Neural progenitor cell (in vitro differentiated cells): Measurements from ENCODE around the gene SPP2. TPM values are rescaled to one million over a fixed set of nuclear protein-coding genes. Genes with fewer than 3 reads are reported as not detected.

Experiments used
- DNase-seq: peaks from one replicate; pipeline ENCODE4 v3.0.0-alpha.2; 2016; ENCODE audit warnings: low spot score
- H2AFZ ChIP-seq: fragments of 200-600 bp; sonication (generic); replicated peaks from 2 replicates; pipeline ENCODE4 v1.6.1; 2016; ENCODE audit warnings: antibody characterized with exemption
- H3F3A ChIP-seq: fragments of 200-600 bp; sonication (generic); 2 replicates; pipeline ENCODE4 v1.6.1; 2016; ENCODE audit warnings: antibody characterized with exemption, low read depth
- H3K27ac ChIP-seq: fragments of 200-600 bp; sonication (generic); 2 replicates; pipeline ENCODE4 v1.5.1; 2016; ENCODE audit warnings: mild to moderate bottlenecking
- H3K27me3 ChIP-seq: fragments of 200-600 bp; sonication (generic); 2 replicates; pipeline ENCODE4 v1.6.1; 2016; ENCODE audit warnings: mild to moderate bottlenecking, moderate library complexity
- H3K36me3 ChIP-seq: fragments of 200-600 bp; sonication (generic); 2 replicates; pipeline ENCODE4 v1.5.1; 2016
- H3K4me1 ChIP-seq: fragments of 200-600 bp; sonication (generic); 2 replicates; pipeline ENCODE4 v1.6.1; 2016; ENCODE audit warnings: mixed run types
- H3K4me2 ChIP-seq: fragments of 200-600 bp; sonication (generic); 2 replicates; pipeline ENCODE4 v1.6.1; 2016
- H3K4me3 ChIP-seq: fragments of 200-600 bp; sonication (generic); 2 replicates; pipeline ENCODE4 v1.5.1; 2016
- H3K79me2 ChIP-seq: fragments of 200-600 bp; sonication (generic); 2 replicates; pipeline ENCODE4 v1.6.1; 2016; ENCODE audit warnings: low read depth
- H3K9ac ChIP-seq: fragments of 200-600 bp; sonication (generic); 2 replicates; pipeline ENCODE4 v1.6.1; 2016
- H3K9me3 ChIP-seq: fragments of 200-600 bp; sonication (generic); 2 replicates; pipeline ENCODE4 v1.5.1; 2016; ENCODE audit warnings: low read depth
- H4K20me1 ChIP-seq: fragments of 200-600 bp; sonication (generic); 2 replicates; pipeline ENCODE4 v1.6.1; 2016; ENCODE audit warnings: low read depth
- H3K27ac Mint-ChIP-seq: 3 replicates; pipeline ENCODE4 v1.8.0; 2021; ENCODE audit warnings: mixed read lengths
- H3K27me3 Mint-ChIP-seq: 2 replicates; pipeline ENCODE4 v1.8.0; 2022; ENCODE audit warnings: low read depth, mild to moderate bottlenecking, inconsistent platforms, moderate library complexity, mixed read lengths; ENCODE audit not compliant: insufficient read depth
- H3K36me3 Mint-ChIP-seq: 3 replicates; pipeline ENCODE4 v1.8.0; 2021; ENCODE audit warnings: mixed read lengths
- H3K4me1 Mint-ChIP-seq: 3 replicates; pipeline ENCODE4 v1.8.0; 2021; ENCODE audit warnings: mixed read lengths
- H3K4me3 Mint-ChIP-seq: 3 replicates; pipeline ENCODE4 v1.8.0; 2021; ENCODE audit warnings: mild to moderate bottlenecking, moderate library complexity, mixed read lengths
- H3K9me3 Mint-ChIP-seq: 3 replicates; pipeline ENCODE4 v1.8.0; 2020; ENCODE audit warnings: mixed read lengths
- EZH2 ChIP-seq: fragments of 200-600 bp; sonication (generic); IDR thresholded peaks from 2 replicates; pipeline ENCODE4 v1.6.1; 2017; ENCODE audit warnings: antibody characterized with exemption, mild to moderate bottlenecking, moderate library complexity
- EZH2phosphoT487 ChIP-seq: fragments of 200-600 bp; sonication (generic); IDR thresholded peaks from 2 replicates; pipeline ENCODE4 v1.6.1; 2017; ENCODE audit warnings: antibody characterized with exemption
- total RNA-seq: library from RNA; depleted of rRNA; stranded (reverse); fragments of >200 nt; gene quantifications from 2 replicates; pipeline ENCODE4 v1.2.3, GENCODE V29; 2015; ENCODE audit warnings: low replicate concordance
- TF ChIP-seq, protein P1 (sequence below): fragments of 200-600 bp; sonication (generic); IDR thresholded peaks from 2 replicates; pipeline ENCODE4 v1.5.1; 2017; ENCODE audit warnings: antibody characterized with exemption, mild to moderate bottlenecking

The SPP2 gene
- total RNA-seq, 1 donor from 2014 or later: not detected

GRCh38 chr2:234099266-234099665 is 48.8 kb downstream of the SPP2 start:
- no peak overlapping the region for H3K9ac ChIP-seq
- Mint-ChIP-seq H3K36me3 (no peaks in the 10 kb centered on the region), H3K27ac (peak overlapping the region; percentile 19), H3K4me3 (no peak overlapping the region), H3K9me3 (no peaks in the 10 kb centered on the region), H3K4me1 (peaks cover 13% of the 10 kb centered on the region), H3K27me3 (peaks cover 4% of the 10 kb centered on the region)
- H3K4me1 ChIP-seq: no peaks in the 10 kb centered on the region
- no peak overlapping the region for H3K4me3 ChIP-seq
- no peaks in the 10 kb centered on the region for H3K9me3 ChIP-seq
- no peak for DNase-seq
- no peaks in the 10 kb centered on the region for H3K79me2 ChIP-seq
- no peak overlapping the region for H3K4me2 ChIP-seq
- H3K27ac ChIP-seq: no peak overlapping the region
- H3F3A ChIP-seq: no peaks in the 10 kb centered on the region
- TF ChIP-seq EZH2phosphoT487 (no peak), EZH2 (no peak)
- TF ChIP-seq, protein P1, sequence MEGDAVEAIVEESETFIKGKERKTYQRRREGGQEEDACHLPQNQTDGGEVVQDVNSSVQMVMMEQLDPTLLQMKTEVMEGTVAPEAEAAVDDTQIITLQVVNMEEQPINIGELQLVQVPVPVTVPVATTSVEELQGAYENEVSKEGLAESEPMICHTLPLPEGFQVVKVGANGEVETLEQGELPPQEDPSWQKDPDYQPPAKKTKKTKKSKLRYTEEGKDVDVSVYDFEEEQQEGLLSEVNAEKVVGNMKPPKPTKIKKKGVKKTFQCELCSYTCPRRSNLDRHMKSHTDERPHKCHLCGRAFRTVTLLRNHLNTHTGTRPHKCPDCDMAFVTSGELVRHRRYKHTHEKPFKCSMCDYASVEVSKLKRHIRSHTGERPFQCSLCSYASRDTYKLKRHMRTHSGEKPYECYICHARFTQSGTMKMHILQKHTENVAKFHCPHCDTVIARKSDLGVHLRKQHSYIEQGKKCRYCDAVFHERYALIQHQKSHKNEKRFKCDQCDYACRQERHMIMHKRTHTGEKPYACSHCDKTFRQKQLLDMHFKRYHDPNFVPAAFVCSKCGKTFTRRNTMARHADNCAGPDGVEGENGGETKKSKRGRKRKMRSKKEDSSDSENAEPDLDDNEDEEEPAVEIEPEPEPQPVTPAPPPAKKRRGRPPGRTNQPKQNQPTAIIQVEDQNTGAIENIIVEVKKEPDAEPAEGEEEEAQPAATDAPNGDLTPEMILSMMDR: no peak
- H4K20me1 ChIP-seq: no peaks in the 10 kb centered on the region
- no peaks in the 10 kb centered on the region for H3K27me3 ChIP-seq
- H3K36me3 ChIP-seq: no peaks in the 10 kb centered on the region
- no peak overlapping the region for H2AFZ ChIP-seq

DNA sequence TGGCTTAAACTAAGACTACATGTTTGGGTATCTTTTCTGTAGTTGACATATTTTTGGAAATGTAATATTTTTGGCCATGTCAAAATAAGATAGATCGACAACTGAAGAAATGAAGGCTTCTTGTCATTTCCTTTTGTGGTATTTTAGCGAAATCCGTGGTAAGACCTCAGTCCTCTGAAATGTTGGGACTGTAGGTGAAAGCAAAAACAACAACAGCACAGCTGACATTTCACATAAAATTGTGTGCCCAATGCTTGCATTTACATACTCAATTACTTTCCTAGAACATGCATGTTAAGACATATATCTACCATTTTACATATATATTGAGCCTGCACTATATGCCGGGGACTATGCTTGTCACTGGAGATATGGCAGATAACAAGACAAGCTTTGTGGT is 50.2 kb downstream of the SPP2 start:
- H3F3A ChIP-seq: no peaks in the 10 kb centered on the region
- TF ChIP-seq EZH2 (no peak), EZH2phosphoT487 (no peak)
- TF ChIP-seq, protein P1: no peak
- H4K20me1 ChIP-seq: no peaks in the 10 kb centered on the region
- no peak overlapping the region for H3K27ac Mint-ChIP-seq
- no peaks in the 10 kb centered on the region for H3K9me3 Mint-ChIP-seq
- no peaks in the 10 kb centered on the region for H3K36me3 Mint-ChIP-seq
- H3K27ac ChIP-seq: no peak overlapping the region
- H3K4me3 Mint-ChIP-seq: no peak overlapping the region
- no peak overlapping the region for H3K9ac ChIP-seq
- no peak for DNase-seq
- H3K9me3 ChIP-seq: no peaks in the 10 kb centered on the region
- H3K4me3 ChIP-seq: no peak overlapping the region
- no peaks in the 10 kb centered on the region for H3K79me2 ChIP-seq
- peaks cover 4% of the 10 kb centered on the region for H3K27me3 Mint-ChIP-seq
- H2AFZ ChIP-seq: no peak overlapping the region
- H3K4me1 ChIP-seq: no peaks in the 10 kb centered on the region
- H3K4me1 Mint-ChIP-seq: peaks cover 13% of the 10 kb centered on the region
- no peaks in the 10 kb centered on the region for H3K27me3 ChIP-seq
- H3K36me3 ChIP-seq: no peaks in the 10 kb centered on the region
- H3K4me2 ChIP-seq: no peak overlapping the region

DNA sequence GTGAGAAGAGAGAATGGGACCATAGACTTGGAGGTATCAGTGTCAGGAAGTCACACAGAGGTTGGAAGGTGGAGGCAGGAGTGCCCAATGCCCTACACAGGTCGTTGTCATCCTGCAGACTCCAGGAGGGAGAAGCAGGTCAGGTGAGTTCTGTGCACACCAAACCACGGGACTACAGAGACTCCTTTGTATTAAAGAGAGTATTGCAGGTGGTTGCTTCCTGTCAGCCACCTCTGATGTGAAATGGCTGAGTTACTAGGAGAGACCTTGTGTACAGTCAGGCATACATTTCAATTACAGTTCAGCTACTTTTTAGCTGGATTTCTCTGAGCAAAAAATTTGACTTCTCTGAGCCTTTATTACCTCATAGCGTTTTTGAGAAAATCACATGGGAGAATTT is 51.6 kb downstream of the SPP2 start:
- Mint-ChIP-seq H3K36me3 (no peaks in the 10 kb centered on the region), H3K4me3 (no peak overlapping the region), H3K9me3 (no peaks in the 10 kb centered on the region), H3K27ac (no peak overlapping the region), H3K4me1 (peaks cover 13% of the 10 kb centered on the region), H3K27me3 (peaks cover 10% of the 10 kb centered on the region)
- no peaks in the 10 kb centered on the region for H3F3A ChIP-seq
- H3K4me3 ChIP-seq: no peak overlapping the region
- H3K4me2 ChIP-seq: no peak overlapping the region
- H3K27ac ChIP-seq: no peak overlapping the region
- H3K27me3 ChIP-seq: no peaks in the 10 kb centered on the region
- no peaks in the 10 kb centered on the region for H3K9me3 ChIP-seq
- no peaks in the 10 kb centered on the region for H3K79me2 ChIP-seq
- H3K4me1 ChIP-seq: no peaks in the 10 kb centered on the region
- H3K36me3 ChIP-seq: no peaks in the 10 kb centered on the region
- no peak overlapping the region for H2AFZ ChIP-seq
- H4K20me1 ChIP-seq: no peaks in the 10 kb centered on the region
- TF ChIP-seq, protein P1: no peak
- no peak for TF ChIP-seq EZH2phosphoT487
- TF ChIP-seq EZH2: no peak
- no peak for DNase-seq
- no peak overlapping the region for H3K9ac ChIP-seq
